ENCODE measurements around the gene OPCML.

DNA sequence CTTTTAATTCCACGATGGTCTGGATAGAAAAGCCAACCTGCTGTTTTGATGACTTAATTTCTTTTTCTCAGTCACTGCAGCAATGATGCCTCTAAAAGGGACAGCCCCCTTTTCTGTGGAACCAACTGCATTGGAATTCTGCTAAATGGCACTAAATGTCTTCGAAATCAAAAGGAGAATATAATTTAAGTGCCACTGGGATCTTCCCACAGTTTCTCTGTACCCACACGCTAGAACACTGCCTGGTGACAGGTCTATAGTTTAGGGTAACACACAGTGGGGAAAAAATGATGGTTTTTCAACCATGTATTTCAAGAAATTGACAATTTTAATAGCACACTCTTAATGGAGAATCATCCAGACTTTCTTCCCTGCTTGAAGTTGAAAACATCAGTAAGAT lies 182.3 kb downstream of the OPCML start:
- TF ChIP-seq CTCF (IDR thresholded peaks at IDR 0.05; ENCODE audit: low read length) (no peak), EZH2 (IDR thresholded peaks at IDR 0.05; ENCODE audit: borderline replicate concordance, low read length) (no peak)

Measured in OCI-LY1 (cell line).